Measurements from ENCODE around the gene APLP2.

DNA sequence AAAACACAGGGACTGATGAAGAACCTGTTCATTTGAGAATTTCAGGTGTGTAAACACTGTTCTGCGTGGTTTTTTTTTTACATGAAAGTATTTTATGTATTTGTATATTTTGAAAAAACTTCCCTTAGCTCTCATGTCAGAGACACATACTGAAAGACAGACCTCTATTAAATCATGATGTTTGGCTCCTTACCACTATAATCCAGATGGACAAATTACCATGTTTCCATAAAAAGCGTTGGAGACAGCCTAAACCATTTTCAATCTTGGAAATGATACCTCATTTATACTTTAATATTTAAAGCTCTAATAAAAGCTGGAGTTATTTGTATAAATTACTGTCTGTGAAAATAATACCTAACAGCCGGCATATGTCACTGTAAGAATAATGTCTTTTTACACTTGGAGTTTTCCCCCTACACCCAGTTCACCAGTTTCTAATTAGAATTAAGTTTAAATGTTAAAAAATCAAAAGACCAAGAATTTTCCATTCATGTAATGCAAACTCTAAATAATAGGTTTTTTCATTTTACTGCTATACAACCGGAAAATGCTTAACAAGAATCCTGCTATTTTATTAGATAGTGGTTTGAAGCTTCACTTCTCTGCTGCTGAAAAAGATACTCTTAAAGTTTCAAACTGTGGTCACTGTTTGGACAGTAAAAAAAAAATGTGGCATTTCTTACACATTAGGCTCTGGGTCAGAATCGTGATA is 30.8 kb downstream of the APLP2 start:
- TF ChIP-seq, protein P1, sequence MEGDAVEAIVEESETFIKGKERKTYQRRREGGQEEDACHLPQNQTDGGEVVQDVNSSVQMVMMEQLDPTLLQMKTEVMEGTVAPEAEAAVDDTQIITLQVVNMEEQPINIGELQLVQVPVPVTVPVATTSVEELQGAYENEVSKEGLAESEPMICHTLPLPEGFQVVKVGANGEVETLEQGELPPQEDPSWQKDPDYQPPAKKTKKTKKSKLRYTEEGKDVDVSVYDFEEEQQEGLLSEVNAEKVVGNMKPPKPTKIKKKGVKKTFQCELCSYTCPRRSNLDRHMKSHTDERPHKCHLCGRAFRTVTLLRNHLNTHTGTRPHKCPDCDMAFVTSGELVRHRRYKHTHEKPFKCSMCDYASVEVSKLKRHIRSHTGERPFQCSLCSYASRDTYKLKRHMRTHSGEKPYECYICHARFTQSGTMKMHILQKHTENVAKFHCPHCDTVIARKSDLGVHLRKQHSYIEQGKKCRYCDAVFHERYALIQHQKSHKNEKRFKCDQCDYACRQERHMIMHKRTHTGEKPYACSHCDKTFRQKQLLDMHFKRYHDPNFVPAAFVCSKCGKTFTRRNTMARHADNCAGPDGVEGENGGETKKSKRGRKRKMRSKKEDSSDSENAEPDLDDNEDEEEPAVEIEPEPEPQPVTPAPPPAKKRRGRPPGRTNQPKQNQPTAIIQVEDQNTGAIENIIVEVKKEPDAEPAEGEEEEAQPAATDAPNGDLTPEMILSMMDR (IDR thresholded peaks at IDR 0.05 in 2 of 3, conservative IDR thresholded peaks at IDR 0.05 in 1 of 3; ENCODE audit: borderline replicate concordance in 1 of 3, insufficient read depth in 1 of 3, low read depth in 2 of 3, low read length in 2 of 3) = no peak
- TF ChIP-seq POLR2A (IDR thresholded peaks at IDR 0.05; ENCODE audit: borderline replicate concordance, extremely low read depth, insufficient read depth, insufficient read length) (no peak), EZH2phosphoT487 (IDR thresholded peaks at IDR 0.05; ENCODE audit: borderline replicate concordance) (no peak), EZH2 (IDR thresholded peaks at IDR 0.05) (no peak), POLR2AphosphoS5 (IDR thresholded peaks at IDR 0.05; ENCODE audit: low read depth, low read length) (no peak), ZFX (IDR thresholded peaks at IDR 0.05) (no peak), CEBPB (IDR thresholded peaks at IDR 0.05; ENCODE audit: low read depth) (no peak)
- TF ChIP-seq, protein P2, sequence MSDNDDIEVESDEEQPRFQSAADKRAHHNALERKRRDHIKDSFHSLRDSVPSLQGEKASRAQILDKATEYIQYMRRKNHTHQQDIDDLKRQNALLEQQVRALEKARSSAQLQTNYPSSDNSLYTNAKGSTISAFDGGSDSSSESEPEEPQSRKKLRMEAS (IDR thresholded peaks at IDR 0.05) = no peak
